ENCODE measurements around the gene INAFM2. TPM values are rescaled to one million over a fixed set of nuclear protein-coding genes. Genes with fewer than 3 reads are reported as not detected.

Gene INAFM2
- total RNA-seq, 1 experiment from 2014 or later, result 23.4 TPM

DNA sequence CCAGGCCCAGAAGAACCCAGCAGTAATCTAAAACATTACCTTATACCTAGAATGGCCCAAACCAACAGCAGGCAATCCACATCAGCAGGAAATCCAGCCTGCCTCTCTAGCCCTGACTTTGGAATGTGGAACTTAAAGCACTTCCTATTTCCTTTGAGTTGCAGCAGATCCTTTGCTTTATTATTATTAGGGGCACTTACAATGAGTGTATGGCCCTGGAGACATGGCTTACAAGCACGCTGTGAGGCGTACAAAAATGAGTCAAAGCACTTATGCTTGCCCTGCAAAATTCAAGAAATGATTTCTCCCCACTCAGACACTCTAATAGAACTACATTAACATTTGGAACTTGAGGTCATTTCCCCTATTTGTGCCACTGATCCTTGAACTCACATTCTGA is 49.5 kb downstream of the INAFM2 start:
- Histone ChIP-seq H3K27me3 (no peaks in the 10 kb centered on the region), H3K4me1 (peaks cover 4% of the 10 kb centered on the region), H3K9me3 (replicated peaks) (no peaks in the 10 kb centered on the region), H3K27ac (no peak overlapping the region), H3K36me3 (no peaks in the 10 kb centered on the region), H3K4me3 (no peak overlapping the region)
- no peak for DNase-seq

Other genes starting within 250 kb of the INAFM2 start
- 6.5 and 6.7 TPM in 2 replicates for gene BMF, start 214.8 kb upstream of the INAFM2 start, total RNA-seq (2014; rRNA removed; shearing (Covaris generic))
- 90.7 and 105 TPM in 2 replicates for gene BUB1B, start 162.6 kb upstream of the INAFM2 start, total RNA-seq (2014; rRNA removed; shearing (Covaris generic))
- not detected in 2 replicates for gene PAK6, start 84.6 kb upstream of the INAFM2 start, total RNA-seq (2014; rRNA removed; shearing (Covaris generic))
- gene ANKRD63, start 40.6 kb upstream of the INAFM2 start, total RNA-seq (2014; rRNA removed; shearing (Covaris generic)), result 0.12 and 0.35 TPM in 2 replicates
- gene PLCB2, start 15.8 kb upstream of the INAFM2 start, total RNA-seq (2014; rRNA removed; shearing (Covaris generic)), result 2.0 and 2.9 TPM in 2 replicates
- 2.4 and 3.2 TPM in 2 replicates for gene CCDC9B, start 17.2 kb downstream of the INAFM2 start, total RNA-seq (2014; rRNA removed; shearing (Covaris generic))
- not detected in 2 replicates for gene PHGR1, start 27.3 kb downstream of the INAFM2 start, total RNA-seq (2014; rRNA removed; shearing (Covaris generic))
- gene DISP2, start 34.5 kb downstream of the INAFM2 start, total RNA-seq (2014; rRNA removed; shearing (Covaris generic)), result 0.22 and 0.38 TPM in 2 replicates
- 92.2 and 93.9 TPM in 2 replicates for gene KNSTRN, start 59.0 kb downstream of the INAFM2 start, total RNA-seq (2014; rRNA removed; shearing (Covaris generic))
- 34.9 and 36.7 TPM in 2 replicates for gene IVD, start 82.1 kb downstream of the INAFM2 start, total RNA-seq (2014; rRNA removed; shearing (Covaris generic))
- gene BAHD1, start 117.3 kb downstream of the INAFM2 start, total RNA-seq (2014; rRNA removed; shearing (Covaris generic)), result 10.9 and 11.0 TPM in 2 replicates
- 36.7 and 39.4 TPM in 2 replicates for gene CHST14, start 147.3 kb downstream of the INAFM2 start, total RNA-seq (2014; rRNA removed; shearing (Covaris generic))
- gene CCDC32, start 241.3 kb downstream of the INAFM2 start, total RNA-seq (2014; rRNA removed; shearing (Covaris generic)), result 15.3 and 16.8 TPM in 2 replicates
- 17.0 and 19.0 TPM in 2 replicates for gene RPUSD2, start 245.6 kb downstream of the INAFM2 start, total RNA-seq (2014; rRNA removed; shearing (Covaris generic))